Activated CD4-positive, alpha-beta T cell treated with anti-CD3 and anti-CD28 coated beads for 1 hour (primary cell): ENCODE measurements around the gene STIL.
"Not testable (repeated sequence)": the region's sequence is repeated elsewhere in the genome, so short reads cannot be mapped to it uniquely, and the experiment has no call there.

Experiments used
- DNase-seq: peaks from one replicate; pipeline ENCODE4 v3.0.0-alpha.2; 2020

Gene STIL

DNA sequence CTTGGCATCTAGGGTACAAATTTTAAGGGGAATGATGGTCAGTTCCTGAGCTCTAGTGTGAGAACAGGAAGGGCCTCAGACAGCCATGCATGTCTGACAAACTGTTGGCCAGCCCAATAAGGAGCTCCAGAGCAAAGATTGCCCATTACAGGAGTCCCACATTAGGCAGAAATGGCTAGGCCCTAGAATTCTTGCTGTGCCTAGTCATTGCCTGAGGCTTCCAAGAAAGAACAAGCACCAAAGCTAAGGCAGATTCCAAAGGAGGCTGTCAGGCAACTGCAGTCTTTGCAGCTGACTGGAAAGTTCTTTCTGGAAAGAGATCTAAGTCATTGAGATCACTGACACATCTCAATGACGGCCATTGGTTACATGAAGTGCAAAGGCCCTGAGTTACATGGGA is 3.9 kb upstream of the STIL start:
- DNase-seq, result no peak

DNA sequence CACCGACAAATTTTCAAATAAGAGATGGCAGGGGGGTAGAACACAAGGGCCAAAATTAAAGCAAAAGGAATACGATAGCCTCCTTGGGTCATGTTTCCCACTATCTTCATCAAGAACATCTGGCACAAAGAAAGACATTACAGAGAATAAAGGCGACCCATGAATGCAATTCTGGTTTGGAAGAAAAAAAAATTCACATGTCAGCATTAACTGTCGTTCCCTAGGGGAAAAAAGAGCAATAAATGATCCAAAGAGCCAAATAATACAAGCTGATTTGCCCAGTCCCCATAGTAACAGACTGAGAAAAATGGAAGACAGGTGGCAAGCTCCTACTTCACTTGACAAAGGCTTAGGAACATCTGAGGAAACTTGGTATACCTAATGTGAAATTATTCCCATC is 4.5 kb downstream of the STIL start:
- DNase-seq, result no peak

- DNase-seq, result no peak
Measured at GRCh38 chr1:47302472-47302871, 11.5 kb downstream of the STIL start.

- no peak for DNase-seq
Measured at GRCh38 chr1:47298025-47298699, 15.8 kb downstream of the STIL start.

DNA sequence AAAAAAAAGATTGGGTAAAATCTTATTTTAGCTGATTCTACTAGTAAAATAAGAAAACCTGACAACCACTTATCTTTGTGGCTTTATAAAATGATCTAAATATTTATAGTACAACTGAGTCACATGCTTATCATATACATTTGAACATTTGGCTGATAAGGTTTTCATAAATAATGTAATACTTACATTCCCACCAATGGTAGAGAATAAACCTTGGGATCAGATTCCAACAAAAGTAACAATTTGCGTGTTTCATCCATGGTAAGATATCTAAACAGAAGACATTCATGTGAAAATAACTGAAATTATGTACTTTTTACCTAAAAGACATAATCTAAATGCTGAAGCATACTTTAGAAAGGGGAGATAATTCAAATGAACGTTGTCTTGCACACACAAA is 18.4 kb downstream of the STIL start:
- DNase-seq, result no peak

DNA sequence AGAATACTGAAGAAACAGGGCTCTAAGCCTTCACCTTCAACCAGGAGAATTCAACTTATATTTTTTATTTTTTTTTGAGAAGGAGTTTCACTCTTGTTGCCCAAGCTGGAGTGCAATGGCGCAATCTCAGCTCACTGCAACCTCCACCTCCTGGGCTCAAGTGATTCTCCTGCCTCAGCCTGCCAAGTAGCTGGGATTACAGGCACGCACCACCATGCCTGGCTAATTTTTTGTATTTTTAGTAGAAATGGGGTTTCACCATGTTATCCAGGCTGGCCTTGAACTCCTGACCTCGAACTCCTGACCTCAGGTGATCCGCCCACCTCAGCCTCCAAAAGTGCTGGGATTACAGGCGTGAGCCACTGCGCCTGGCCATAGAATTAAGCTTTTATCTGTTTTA is 19.1 kb downstream of the STIL start:
- not testable (repeated sequence) for DNase-seq

- DNase-seq, result not testable (repeated sequence)
Measured at GRCh38 chr1:47288116-47288515, 25.8 kb downstream of the STIL start.

DNA sequence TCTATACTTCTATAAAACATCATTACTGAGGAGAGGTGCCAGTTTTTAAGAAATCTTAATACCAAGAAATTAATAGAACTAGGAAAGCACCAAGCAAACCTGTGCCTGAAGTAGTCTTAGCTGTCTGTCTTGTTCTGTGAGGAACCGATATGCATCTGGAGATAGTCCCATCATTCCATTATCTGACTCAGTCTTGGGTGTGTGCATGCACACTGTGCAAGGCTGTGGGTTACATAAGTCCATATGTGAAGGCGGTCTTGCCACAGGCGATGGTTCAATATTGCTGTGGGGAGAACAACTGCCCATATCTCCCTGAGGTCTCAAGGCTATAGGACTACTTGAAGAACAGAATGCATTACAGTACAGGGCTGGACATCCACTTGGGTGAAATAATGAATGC is 33.8 kb downstream of the STIL start:
- no peak for DNase-seq

GRCh38 chr1:47276850-47277249 is 37.1 kb downstream of the STIL start:
- no peak for DNase-seq

DNA sequence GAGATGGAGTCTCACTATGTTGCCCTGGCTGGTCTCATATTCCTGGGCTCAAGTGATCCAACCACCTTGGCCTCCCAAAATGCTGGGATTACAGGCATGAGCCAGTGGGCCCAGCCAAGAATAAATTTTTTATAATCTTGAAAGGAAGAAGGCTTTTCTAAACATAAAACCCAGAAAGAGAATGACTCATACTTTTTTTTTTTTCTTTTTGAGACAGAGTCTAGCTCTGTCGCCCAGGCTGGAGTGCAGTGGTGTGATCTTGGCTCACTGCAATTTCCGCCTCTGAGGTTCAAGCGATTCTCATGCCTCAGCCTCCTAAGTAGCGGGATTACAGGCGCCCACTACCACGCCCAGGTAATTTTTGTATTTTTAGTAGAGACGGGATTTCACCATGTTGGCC is 38.1 kb downstream of the STIL start:
- not testable (repeated sequence) for DNase-seq

DNA sequence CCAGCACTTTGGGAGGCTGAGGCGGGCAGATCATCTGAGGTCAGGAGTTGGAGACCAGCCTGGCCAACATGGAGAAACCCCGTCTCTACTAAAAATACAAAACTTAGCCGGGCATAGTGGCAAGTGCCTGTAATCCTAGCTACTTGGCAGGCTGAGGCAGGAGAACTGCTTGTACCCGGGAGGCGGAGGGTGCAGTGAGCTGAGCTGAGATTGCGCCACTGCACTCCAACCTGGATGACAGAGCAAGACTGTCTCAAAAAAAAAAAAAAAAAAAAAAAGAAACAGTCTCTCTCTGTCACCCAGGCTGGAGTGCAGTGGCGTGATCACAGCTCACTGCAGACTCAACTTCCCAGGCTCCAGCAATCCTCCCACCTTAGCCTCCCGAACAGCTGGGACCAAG is 48.4 kb downstream of the STIL start:
- not testable (repeated sequence) for DNase-seq

DNA sequence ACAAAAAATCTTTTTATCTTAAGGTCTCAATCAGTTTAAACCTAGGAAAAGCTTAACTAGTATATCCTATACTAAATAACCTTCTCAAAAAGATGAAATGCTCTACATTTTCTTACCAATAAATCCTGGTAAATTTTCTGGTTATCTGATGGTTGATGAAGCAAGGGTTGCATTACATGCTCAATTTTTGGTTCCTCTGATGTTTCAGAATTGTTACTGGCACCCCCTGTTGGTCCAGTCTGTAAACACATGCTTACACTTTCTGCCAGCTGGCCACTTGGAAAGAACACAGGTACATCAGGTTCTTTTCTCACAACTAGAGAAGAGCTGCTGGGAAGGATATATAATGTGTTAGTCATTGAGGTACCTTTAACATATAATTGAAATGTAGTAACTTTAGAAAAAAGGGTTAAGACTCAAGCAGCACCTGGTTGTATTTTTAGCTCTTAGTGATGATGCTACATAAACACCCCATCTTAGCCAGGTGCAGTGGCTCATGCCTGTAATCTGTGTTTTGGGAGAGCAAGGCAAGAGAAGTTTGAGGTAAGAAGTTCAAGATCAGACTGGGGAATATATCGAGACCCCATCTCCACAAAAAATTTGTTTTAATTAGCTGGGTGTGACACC is 51.0 kb downstream of the STIL start:
- DNase-seq, result no peak

DNA sequence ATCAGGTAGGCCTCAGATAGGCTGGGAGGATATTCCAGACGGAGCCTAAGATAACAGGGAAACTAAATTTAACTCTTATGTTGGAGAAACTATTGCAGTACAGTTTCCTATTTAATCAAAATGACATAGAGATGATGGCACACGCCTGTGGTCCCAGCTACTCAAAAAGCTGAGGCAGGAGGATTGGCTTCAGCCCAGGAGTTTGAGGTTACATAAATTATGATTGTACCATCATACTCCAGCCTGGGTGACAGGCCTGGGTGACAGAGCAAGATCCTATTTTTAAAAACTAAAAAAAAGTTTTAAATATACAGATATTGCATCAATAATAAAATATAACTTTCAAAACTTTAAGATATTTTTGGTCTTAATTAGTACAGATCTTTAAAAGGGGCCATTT is 56.7 kb downstream of the STIL start:
- DNase-seq, result no peak

DNA sequence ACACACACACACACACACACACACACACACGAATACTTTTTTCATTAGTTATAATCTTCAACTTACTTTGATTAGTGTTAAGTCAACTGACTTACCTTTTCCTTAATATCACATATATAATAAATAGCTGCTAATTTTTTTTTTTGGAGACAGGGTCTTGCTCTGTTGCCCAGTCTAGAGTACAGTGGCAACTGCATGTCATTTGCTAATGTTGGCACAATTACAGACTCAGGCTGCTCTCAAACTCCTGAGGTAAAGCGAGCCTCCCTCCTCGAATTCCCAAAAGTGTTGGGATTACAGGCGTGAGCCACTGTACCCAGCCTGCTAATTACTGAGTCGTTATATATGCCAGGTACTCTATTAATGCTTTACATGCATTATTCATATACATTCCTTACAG is 61.2 kb downstream of the STIL start:
- no peak for DNase-seq

DNA sequence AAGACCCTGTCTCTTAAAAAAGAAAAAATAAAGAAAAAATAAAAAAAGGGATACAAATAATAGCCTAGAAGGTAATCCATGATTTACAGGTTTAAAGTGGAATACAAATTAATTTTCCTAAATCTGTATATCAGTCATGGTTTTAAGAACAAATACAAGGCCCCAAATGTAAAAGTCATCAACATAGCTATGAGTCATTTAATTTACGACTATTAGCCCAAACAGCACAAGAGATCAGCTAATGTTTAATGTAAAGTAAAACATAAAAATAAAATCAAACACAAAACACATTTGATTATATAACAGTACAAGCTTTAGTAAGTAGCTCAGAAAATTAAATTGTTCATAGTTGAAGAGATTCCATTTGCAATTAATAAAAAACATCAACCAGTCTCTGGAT is 61.6 kb downstream of the STIL start:
- DNase-seq, result no peak

DNA sequence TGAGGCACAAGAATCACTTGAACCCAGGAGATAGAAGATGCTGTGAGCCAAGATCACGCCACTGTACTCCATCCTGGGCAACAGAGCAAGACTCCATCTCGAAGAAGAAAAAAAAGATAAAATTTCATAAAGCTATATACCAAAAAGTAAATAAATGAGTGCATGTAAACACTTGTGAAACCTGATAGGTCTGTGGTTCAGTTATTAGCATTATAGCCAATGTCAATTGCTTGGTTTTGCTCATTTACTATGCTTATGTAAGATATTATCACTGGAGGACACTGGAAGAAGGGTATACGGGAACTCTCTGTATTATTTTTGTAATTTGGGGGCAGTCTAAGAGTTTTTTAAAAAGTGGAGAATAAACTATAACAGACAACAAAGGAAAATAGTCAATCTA is 64.2 kb downstream of the STIL start:
- no peak for DNase-seq

DNA sequence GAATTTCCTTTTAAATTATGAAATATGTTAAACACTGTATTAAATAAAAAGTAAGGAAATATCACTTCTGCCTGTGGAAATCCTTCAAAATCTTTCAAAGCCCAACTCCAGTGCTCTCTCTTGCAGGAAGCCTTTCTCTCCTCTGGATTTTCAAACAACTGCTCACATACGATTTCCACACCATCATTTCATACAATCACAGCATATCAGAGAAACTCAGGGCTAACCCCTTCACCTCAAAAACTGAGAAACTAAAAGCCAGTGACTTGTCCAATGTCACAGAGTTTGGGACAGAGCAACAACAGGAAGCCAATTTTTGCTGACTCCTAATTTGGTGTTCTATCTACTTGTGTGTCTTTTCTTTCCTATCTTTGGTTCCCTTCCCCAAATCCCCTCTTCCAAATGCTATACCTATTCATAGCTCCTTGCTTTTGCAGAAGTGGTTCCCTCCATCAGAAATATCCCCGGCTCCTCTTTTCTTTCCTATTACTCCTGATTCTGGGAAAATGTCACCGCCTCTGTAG is 69.5 kb downstream of the STIL start:
- DNase-seq, result no peak

DNA sequence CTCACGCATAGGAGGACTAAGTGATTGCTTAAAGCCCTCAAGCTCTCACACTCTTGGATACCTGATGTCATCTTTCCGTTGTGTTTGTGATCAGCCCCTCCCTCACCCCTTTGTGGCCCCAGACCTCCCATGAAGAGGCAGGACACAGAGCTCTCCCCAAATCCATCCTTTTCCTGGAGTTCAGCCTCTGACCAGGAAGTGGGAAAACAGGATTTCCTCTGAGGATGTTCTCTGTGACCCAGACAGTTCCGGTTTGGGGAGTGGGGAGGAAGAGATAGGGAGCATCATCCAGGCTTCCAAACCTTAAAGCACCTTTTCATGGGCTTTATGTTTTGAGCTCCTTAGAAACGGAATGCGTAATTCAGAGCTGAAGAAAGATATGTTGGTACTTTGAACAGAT is 70.0 kb downstream of the STIL start:
- no peak for DNase-seq

GRCh38 chr1:47241114-47242113 is 72.5 kb downstream of the STIL start:
- DNase-seq, result no peak

DNA sequence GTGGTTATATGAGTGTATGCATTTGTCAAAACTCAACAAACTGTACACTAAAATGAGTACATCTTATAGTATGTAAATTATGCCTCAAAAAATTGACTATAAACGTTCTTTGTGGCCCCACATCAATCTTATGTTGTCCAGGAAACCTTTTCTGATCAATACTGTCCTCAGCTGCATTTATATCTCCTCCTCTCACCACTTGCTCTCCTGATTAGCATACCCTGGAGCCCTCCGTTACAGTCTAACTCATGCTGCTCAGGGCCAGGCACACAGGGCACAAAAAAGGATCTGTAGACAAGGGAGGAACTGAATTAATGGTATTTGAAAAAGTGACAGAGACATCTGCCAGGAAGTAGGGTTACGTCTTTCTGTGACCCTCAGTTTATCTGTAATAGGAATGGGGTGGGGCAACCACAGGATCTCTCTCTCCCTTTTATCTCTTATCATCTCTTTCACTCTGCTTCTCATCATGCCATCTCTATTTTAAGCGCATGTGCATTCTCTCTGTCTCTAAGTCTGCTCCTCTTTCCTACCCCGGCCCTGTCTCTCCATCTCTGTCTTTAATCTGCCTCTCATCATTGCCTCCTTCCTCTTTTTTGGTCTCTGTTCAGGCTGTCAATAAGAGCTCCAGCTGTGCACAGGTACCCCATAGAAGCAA is 74.9 kb downstream of the STIL start:
- DNase-seq, result no peak

DNA sequence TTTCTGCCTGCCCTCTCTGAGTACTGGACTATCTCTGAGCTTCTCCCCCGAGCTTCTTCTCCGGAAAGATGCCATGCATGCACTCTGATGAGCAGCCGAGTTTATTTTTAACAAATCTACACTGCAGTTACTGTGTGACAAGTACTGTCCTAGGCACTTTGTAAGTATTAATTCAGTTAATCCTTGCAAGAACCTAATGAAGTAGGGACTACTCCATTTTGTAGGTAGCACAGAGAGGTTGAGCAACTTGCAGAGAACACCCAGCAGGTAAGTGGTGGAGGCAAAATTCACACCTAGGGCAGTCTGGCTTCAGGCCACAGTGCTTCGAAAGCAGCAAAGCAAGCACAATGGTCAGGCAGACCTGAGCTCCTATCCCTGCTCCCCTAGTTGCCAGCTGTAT is 78.1 kb downstream of the STIL start:
- DNase-seq, result no peak

DNA sequence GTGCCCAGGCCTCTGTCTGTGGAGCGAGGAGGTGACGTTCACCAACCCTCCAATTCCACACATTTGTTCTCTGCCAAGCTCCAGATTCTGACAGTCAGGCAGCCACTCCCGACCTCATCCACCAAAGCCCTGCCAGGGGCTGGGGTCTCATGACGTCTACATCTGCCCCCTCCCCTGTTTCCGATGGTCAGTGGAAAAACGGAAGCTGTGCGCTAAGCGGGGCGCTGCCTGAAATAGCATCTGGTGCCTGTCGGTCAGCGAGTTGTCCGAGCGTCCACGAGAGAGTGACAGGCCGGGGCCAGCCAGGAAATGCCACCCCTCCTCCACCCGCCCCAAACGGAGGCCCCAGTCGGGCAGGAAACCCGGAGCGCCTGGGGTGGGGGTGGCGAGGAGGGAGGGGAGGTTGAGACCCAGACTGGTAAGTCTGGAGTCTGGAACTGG is 78.7 kb downstream of the STIL start:
- no peak for DNase-seq

- no peak for DNase-seq
Measured at GRCh38 chr1:47233186-47233585, 80.8 kb downstream of the STIL start.
